Hepatocyte (in vitro differentiated cells): ENCODE measurements around the gene LITAFD.

Source experiments
- CTCF ChIP-seq: fragments of 200-600 bp; sonication (generic); IDR thresholded peaks from 2 replicates; pipeline ENCODE4 v1.5.1; 2016; ENCODE audit warnings: antibody characterized with exemption, mild to moderate bottlenecking; ENCODE audit not compliant: poor library complexity
- EZH2 ChIP-seq: fragments of 200-600 bp; sonication (generic); IDR thresholded peaks from 2 replicates; pipeline ENCODE4 v1.6.1; 2016; ENCODE audit warnings: antibody characterized with exemption, mild to moderate bottlenecking, borderline replicate concordance
- EZH2phosphoT487 ChIP-seq: fragments of 200-600 bp; sonication (generic); IDR thresholded peaks from one replicate; pipeline ENCODE4 v1.6.1; 2018; ENCODE audit warnings: antibody characterized with exemption, mild to moderate bottlenecking, low read depth, moderate library complexity; ENCODE audit not compliant: unreplicated experiment, severe bottlenecking

- TF ChIP-seq CTCF, result no peak
- no peak for TF ChIP-seq EZH2
- TF ChIP-seq EZH2phosphoT487, result no peak
Measured at GRCh38 chr16:8903004-8903403, 20.9 kb downstream of the LITAFD start.
